Chondrocyte (in vitro differentiated cells): ENCODE data around the gene SPTLC2. TPM values are rescaled to one million over a fixed set of nuclear protein-coding genes. Genes with fewer than 3 reads are reported as not detected.
A peak's percentile ranks its signal among the peaks of the same experiment; 100 is the strongest.

ENCODE experiments used
- DNase-seq: peaks from one replicate; pipeline ENCODE4 v3.0.0; 2021; ENCODE audit warnings: mixed read lengths, low spot score
- H3K27ac Mint-ChIP-seq: one replicate; pipeline ENCODE4 v1.8.0; 2021; ENCODE audit warnings: mild to moderate bottlenecking, moderate library complexity, mixed read lengths; ENCODE audit not compliant: unreplicated experiment
- H3K27me3 Mint-ChIP-seq: 2 replicates; pipeline ENCODE4 v1.8.0; 2021; ENCODE audit warnings: low read depth, mixed read lengths
- H3K36me3 Mint-ChIP-seq: 2 replicates; pipeline ENCODE4 v1.8.0; 2021; ENCODE audit warnings: low read depth, mixed read lengths
- H3K4me1 Mint-ChIP-seq: 2 replicates; pipeline ENCODE4 v1.8.0; 2021; ENCODE audit warnings: low read depth, mild to moderate bottlenecking, mixed read lengths
- H3K4me3 Mint-ChIP-seq: one replicate; pipeline ENCODE4 v1.8.0; 2021; ENCODE audit warnings: mild to moderate bottlenecking, moderate library complexity, mixed read lengths; ENCODE audit not compliant: unreplicated experiment
- H3K9me3 Mint-ChIP-seq: 2 replicates; pipeline ENCODE4 v1.8.0; 2021; ENCODE audit warnings: low read depth, mixed read lengths
- total RNA-seq: library from RNA; stranded (reverse); gene quantifications from 3 replicates; pipeline ENCODE4 v1.2.1, GENCODE V29; 2021
- TF ChIP-seq, protein P1 (sequence below): fragments of 200-600 bp; sonication (generic); IDR thresholded peaks from 2 replicates; pipeline ENCODE4 v1.5.0; 2021; ENCODE audit warnings: antibody characterized with exemption, mild to moderate bottlenecking, moderate library complexity

The SPTLC2 gene
- total RNA-seq, 1 donor from 2014 or later = 29.1 TPM

DNA sequence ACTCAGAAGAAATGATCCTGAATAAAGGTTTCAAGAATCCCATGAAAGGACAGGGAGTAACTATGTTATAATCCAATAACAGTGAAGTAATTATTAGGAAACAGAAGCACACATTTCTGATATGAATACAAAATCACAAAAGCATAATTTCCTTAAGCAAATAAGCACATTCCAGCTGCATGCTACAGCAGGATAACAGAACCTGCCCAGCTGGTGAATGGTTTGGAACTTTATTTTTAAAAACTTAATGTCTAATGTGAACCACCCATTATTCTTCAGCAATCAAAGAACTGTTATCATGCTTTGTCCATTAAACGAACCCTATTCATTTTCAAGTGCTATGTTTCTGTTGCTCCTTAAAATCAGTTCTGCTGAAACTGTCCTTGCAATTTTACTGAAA lies 13.4 kb downstream of the SPTLC2 start:
- no peaks in the 10 kb centered on the region for H3K9me3 Mint-ChIP-seq
- H3K4me3 Mint-ChIP-seq = no peak overlapping the region
- H3K27ac Mint-ChIP-seq = no peak overlapping the region
- peaks cover 48% of the 10 kb centered on the region for H3K4me1 Mint-ChIP-seq
- no peaks in the 10 kb centered on the region for H3K27me3 Mint-ChIP-seq
- no peaks in the 10 kb centered on the region for H3K36me3 Mint-ChIP-seq
- TF ChIP-seq, protein P1, sequence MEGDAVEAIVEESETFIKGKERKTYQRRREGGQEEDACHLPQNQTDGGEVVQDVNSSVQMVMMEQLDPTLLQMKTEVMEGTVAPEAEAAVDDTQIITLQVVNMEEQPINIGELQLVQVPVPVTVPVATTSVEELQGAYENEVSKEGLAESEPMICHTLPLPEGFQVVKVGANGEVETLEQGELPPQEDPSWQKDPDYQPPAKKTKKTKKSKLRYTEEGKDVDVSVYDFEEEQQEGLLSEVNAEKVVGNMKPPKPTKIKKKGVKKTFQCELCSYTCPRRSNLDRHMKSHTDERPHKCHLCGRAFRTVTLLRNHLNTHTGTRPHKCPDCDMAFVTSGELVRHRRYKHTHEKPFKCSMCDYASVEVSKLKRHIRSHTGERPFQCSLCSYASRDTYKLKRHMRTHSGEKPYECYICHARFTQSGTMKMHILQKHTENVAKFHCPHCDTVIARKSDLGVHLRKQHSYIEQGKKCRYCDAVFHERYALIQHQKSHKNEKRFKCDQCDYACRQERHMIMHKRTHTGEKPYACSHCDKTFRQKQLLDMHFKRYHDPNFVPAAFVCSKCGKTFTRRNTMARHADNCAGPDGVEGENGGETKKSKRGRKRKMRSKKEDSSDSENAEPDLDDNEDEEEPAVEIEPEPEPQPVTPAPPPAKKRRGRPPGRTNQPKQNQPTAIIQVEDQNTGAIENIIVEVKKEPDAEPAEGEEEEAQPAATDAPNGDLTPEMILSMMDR = no peak
- DNase-seq = no peak

GRCh38 chr14:77601846-77602619 lies 14.4 kb downstream of the SPTLC2 start:
- H3K27ac Mint-ChIP-seq = peak overlapping the region; percentile 0
- no peak overlapping the region for H3K4me3 Mint-ChIP-seq
- no peak for DNase-seq
- H3K27me3 Mint-ChIP-seq = no peaks in the 10 kb centered on the region
- peaks cover 48% of the 10 kb centered on the region for H3K4me1 Mint-ChIP-seq
- H3K36me3 Mint-ChIP-seq = no peaks in the 10 kb centered on the region
- H3K9me3 Mint-ChIP-seq = no peaks in the 10 kb centered on the region
- TF ChIP-seq, protein P1 = no peak

GRCh38 chr14:77599889-77600288 lies 16.5 kb downstream of the SPTLC2 start:
- no peaks in the 10 kb centered on the region for H3K27me3 Mint-ChIP-seq
- H3K9me3 Mint-ChIP-seq = no peaks in the 10 kb centered on the region
- H3K4me1 Mint-ChIP-seq = peaks cover 48% of the 10 kb centered on the region
- H3K27ac Mint-ChIP-seq = no peak overlapping the region
- H3K36me3 Mint-ChIP-seq = peaks cover 4% of the 10 kb centered on the region
- H3K4me3 Mint-ChIP-seq = no peak overlapping the region
- DNase-seq = no peak
- TF ChIP-seq, protein P1 = no peak

DNA sequence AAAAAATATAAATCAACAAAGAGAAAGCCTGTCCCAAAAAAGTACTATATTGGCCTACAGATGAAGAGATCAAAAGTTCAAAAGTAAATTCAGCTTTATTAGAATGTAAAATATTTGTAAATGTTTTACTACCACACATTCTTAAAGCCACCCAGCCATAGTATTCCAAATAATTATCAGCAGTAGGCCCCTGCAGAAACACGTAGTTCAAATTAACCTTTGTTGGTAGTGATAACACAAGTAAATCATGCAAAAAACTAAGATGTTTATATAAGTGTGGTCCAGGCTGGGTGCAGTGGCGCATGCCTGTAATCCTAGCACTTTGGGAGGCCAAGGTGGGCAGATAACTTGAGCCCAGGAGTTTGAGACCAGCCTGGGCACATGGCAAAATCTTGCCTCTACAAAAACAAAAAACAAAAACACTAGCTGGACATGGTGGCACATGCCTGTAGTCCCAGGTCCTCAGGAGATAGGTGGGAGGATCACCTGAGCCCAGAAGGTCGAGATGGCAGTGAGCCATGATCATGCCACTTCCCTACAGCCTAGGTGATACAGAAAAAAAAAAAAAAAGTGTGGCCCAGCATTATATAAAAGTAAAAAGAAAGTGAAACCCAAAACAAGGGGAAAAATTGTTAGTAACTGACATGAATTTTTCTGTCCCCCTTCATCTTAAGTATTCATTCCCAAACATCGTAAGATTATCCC lies 17.9 kb downstream of the SPTLC2 start:
- no peaks in the 10 kb centered on the region for H3K27me3 Mint-ChIP-seq
- H3K4me3 Mint-ChIP-seq = no peak overlapping the region
- H3K36me3 Mint-ChIP-seq = peaks cover 7% of the 10 kb centered on the region
- H3K9me3 Mint-ChIP-seq = no peaks in the 10 kb centered on the region
- TF ChIP-seq, protein P1 = no peak
- DNase-seq = no peak
- H3K4me1 Mint-ChIP-seq = peaks cover 52% of the 10 kb centered on the region
- no peak overlapping the region for H3K27ac Mint-ChIP-seq

GRCh38 chr14:77593501-77593961 lies 22.9 kb downstream of the SPTLC2 start:
- H3K27ac Mint-ChIP-seq = peak overlapping the region; percentile 97

More at GRCh38 chr14:77593501-77593961, 22.9 kb downstream of the SPTLC2 start:
- DNase-seq = no peak
- TF ChIP-seq, protein P1 = no peak
- no peaks in the 10 kb centered on the region for H3K27me3 Mint-ChIP-seq
- peaks cover 24% of the 10 kb centered on the region for H3K4me1 Mint-ChIP-seq
- peaks cover 7% of the 10 kb centered on the region for H3K36me3 Mint-ChIP-seq
- H3K9me3 Mint-ChIP-seq = no peaks in the 10 kb centered on the region
- peak overlapping the region; percentile 34 for H3K4me3 Mint-ChIP-seq
